Neural cell (in vitro differentiated cells): ENCODE results near the gene ITGA1. TPM values are rescaled to one million over a fixed set of nuclear protein-coding genes. Genes with fewer than 3 reads are reported as not detected.

Experiments used
- H2AFZ ChIP-seq: fragments of 200-600, 300-800 bp; sonication (generic), shearing (Covaris generic); 2 replicates; pipeline ENCODE4 v1.6.0; 2014; ENCODE audit warnings: low read depth, mild to moderate bottlenecking, antibody characterized with exemption, low read length, moderate library complexity
- H3F3A ChIP-seq: fragments of 200-600 bp; shearing (Covaris generic); 2 replicates; pipeline ENCODE4 v1.6.1; 2016; ENCODE audit warnings: mild to moderate bottlenecking, moderate library complexity, mixed read lengths, antibody characterized with exemption, low read length; ENCODE audit not compliant: insufficient read depth, poor library complexity, severe bottlenecking
- H3K27ac ChIP-seq: fragments of 200-600, 300-800 bp; sonication (generic), shearing (Covaris generic); 2 replicates; pipeline ENCODE4 v1.5.1; 2014; ENCODE audit warnings: mild to moderate bottlenecking, low read length, moderate library complexity
- H3K27me3 ChIP-seq: fragments of 300-800, 200-600 bp; sonication (generic), shearing (Covaris generic); 2 replicates; pipeline ENCODE4 v1.6.0; 2014; ENCODE audit warnings: mild to moderate bottlenecking, low read depth, low read length, moderate library complexity; ENCODE audit not compliant: insufficient read depth
- H3K36me3 ChIP-seq: fragments of 300-800, 200-600 bp; sonication (generic), shearing (Covaris generic); 2 replicates; pipeline ENCODE4 v1.5.1; 2014; ENCODE audit warnings: mild to moderate bottlenecking, antibody characterized with exemption, low read length, moderate library complexity; ENCODE audit not compliant: insufficient read depth
- H3K4me2 ChIP-seq: fragments of 300-800, 200-600 bp; sonication (generic), shearing (Covaris generic); 2 replicates; pipeline ENCODE4 v1.6.0; 2014; ENCODE audit warnings: mild to moderate bottlenecking, low read length
- H3K4me3 ChIP-seq: fragments of 300-800, 200-600 bp; sonication (generic), shearing (Covaris generic); 2 replicates; pipeline ENCODE4 v1.5.1; 2014; ENCODE audit warnings: mild to moderate bottlenecking, low read length, moderate library complexity
- H3K79me2 ChIP-seq: fragments of 200-600 bp; shearing (Covaris generic); replicated peaks from 2 replicates; pipeline ENCODE4 v1.6.0; 2014; ENCODE audit warnings: mild to moderate bottlenecking, low read length, moderate library complexity; ENCODE audit not compliant: insufficient read depth
- H3K9ac ChIP-seq: fragments of 300-800, 200-600 bp; sonication (generic), shearing (Covaris generic); 2 replicates; pipeline ENCODE4 v1.6.1; 2016; ENCODE audit warnings: mild to moderate bottlenecking, low read length, mixed read lengths
- H3K9me2 ChIP-seq: fragments of 200-600 bp; shearing (Covaris generic); 2 replicates; pipeline ENCODE4 v1.6.1; 2016; ENCODE audit warnings: mild to moderate bottlenecking, low read length, mixed read lengths; ENCODE audit not compliant: insufficient read depth
- H3K9me3 ChIP-seq: fragments of 200-600, 300-800 bp; sonication (generic), shearing (Covaris generic); 2 replicates; pipeline ENCODE4 v1.6.1; 2016; ENCODE audit warnings: mild to moderate bottlenecking, mixed run types, low read length, moderate library complexity, mixed read lengths
- H4K20me1 ChIP-seq: fragments of 200-600 bp; shearing (Covaris generic); 2 replicates; pipeline ENCODE4 v1.6.1; 2016; ENCODE audit warnings: mild to moderate bottlenecking, mixed run types; ENCODE audit not compliant: insufficient read depth
- EP300 ChIP-seq: fragments of 450-650 bp; conservative IDR thresholded peaks from 2 replicates; pipeline ENCODE4 v1.6.1; 2014; ENCODE audit warnings: antibody characterized with exemption, mild to moderate bottlenecking, moderate library complexity; ENCODE audit not compliant: poor library complexity, severe bottlenecking
- EZH2 ChIP-seq: fragments of 200-600, 300-800 bp; shearing (Covaris generic), sonication (generic); IDR thresholded peaks from 2 replicates; pipeline ENCODE4 v1.6.1; 2014; ENCODE audit warnings: antibody characterized with exemption, low read length, borderline replicate concordance, mild to moderate bottlenecking; ENCODE audit not compliant: insufficient read depth, poor library complexity, severe bottlenecking
- MXI1 ChIP-seq: fragments of 450-650 bp; conservative IDR thresholded peaks from 2 replicates; pipeline ENCODE4 v1.6.1; 2014; ENCODE audit warnings: antibody characterized with exemption, mild to moderate bottlenecking; ENCODE audit not compliant: poor library complexity, severe bottlenecking
- POLR2AphosphoS5 ChIP-seq: IDR thresholded peaks from 2 replicates; pipeline ENCODE4 v1.6.1; 2012
- RAD21 ChIP-seq: fragments of 450-650 bp; conservative IDR thresholded peaks from 2 replicates; pipeline ENCODE4 v1.6.1; 2014; ENCODE audit warnings: antibody characterized with exemption, mild to moderate bottlenecking, moderate library complexity
- SMC3 ChIP-seq: fragments of 450-650 bp; conservative IDR thresholded peaks from 2 replicates; pipeline ENCODE4 v1.6.1; 2014; ENCODE audit warnings: antibody characterized with exemption, mild to moderate bottlenecking, moderate library complexity; ENCODE audit not compliant: poor library complexity
- TAF1 ChIP-seq: IDR thresholded peaks from 2 replicates; pipeline ENCODE4 v1.6.1; 2012; ENCODE audit warnings: low read depth
- polyA plus RNA-seq: library from polyadenylated mRNA; depleted of rRNA; stranded (reverse); fragments of >200 nt; gene quantifications from 2 replicates; pipeline ENCODE4 v1.2.3, GENCODE V29; 2014
- TF ChIP-seq, protein P1 (sequence below): fragments of 450-650 bp; IDR thresholded peaks from 2 replicates; pipeline ENCODE4 v1.5.1; 2014; ENCODE audit warnings: antibody characterized with exemption, mild to moderate bottlenecking, moderate library complexity; ENCODE audit not compliant: poor library complexity, severe bottlenecking
- TF ChIP-seq, protein P2 (sequence below): IDR thresholded peaks from 2 replicates; pipeline ENCODE4 v1.6.1; 2012; ENCODE audit warnings: borderline replicate concordance

The ITGA1 gene
- polyA plus RNA-seq, 1 donor from 2014 or later = 0.15 TPM

DNA sequence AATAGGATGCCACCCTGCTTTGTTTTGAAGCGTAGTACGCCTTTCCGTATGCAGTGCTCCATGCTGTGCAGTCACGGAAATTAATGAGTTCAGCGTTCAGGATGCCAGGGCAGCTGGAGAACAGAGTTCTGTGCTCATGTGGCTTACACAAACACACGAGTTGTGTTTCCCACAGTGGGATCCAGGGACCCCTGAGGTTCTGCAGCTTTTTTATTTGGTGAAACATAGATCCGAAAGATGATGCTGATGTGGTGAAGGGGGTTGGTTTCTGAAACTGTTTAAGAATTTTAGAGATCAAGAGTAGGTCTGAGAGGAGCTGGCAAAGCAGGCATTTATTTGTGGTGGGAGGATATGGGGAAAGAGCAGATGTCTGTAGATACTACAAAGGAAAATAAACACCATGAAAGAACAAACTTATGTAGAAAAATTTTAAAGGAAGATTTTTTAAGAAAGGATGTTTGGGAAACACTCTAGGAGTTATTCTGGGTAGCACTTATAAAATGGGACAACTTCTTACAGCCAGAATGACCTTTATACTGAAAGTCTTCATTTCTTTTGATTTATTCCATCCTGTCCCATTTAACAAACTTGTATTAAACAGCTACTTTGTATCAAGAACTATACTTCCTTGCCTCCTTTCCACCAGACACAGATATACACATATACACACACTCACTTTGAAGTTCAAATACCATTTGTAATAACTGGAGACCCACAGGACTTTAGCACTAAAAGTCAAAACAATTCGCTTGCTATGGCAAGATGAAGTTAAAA, 52.7 kb downstream of the ITGA1 start:
- Histone ChIP-seq H3K27ac (no peak overlapping the region), H2AFZ (no peak overlapping the region)

DNA sequence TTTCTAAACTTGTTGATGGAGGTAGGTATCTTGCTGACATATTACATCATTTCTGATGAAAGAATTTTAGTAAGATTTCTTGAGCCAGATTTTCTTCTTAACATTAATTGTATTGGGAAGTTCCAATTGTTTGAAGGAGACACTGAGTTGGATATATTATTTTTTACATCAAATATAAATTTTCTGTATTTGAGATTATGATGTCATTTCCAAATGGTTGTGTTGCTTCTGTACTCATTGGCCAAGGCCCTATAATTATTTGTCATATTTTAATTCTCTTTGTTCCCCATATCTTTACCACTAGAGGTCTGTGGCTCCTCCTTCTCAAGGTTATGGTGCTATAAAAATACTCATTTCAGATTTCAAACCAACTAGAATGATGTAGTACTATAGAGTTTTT, 53.4 kb downstream of the ITGA1 start:
- Histone ChIP-seq H3K27ac (no peak overlapping the region), H3K36me3 (no peaks in the 10 kb centered on the region), H3F3A (no peaks in the 10 kb centered on the region), H3K9me3 (no peaks in the 10 kb centered on the region), H3K4me2 (no peak overlapping the region), H4K20me1 (no peaks in the 10 kb centered on the region), H3K79me2 (no peaks in the 10 kb centered on the region), H3K4me3 (no peak overlapping the region), H3K27me3 (no peaks in the 10 kb centered on the region), H3K9ac (no peak overlapping the region), H2AFZ (no peak overlapping the region), H3K9me2 (no peaks in the 10 kb centered on the region)
- TF ChIP-seq EZH2 (no peak), RAD21 (no peak), SMC3 (no peak)

More for the DNA sequence above, 52.7 kb downstream of the ITGA1 start:
- H4K20me1 ChIP-seq = no peaks in the 10 kb centered on the region
- no peak overlapping the region for H3K9ac ChIP-seq
- H3K27me3 ChIP-seq = no peaks in the 10 kb centered on the region
- no peaks in the 10 kb centered on the region for H3K79me2 ChIP-seq
- H3K9me3 ChIP-seq = no peaks in the 10 kb centered on the region
- no peaks in the 10 kb centered on the region for H3K9me2 ChIP-seq
- H3K4me3 ChIP-seq = no peak overlapping the region
- H3F3A ChIP-seq = no peaks in the 10 kb centered on the region
- H3K4me2 ChIP-seq = no peak overlapping the region
- TF ChIP-seq POLR2AphosphoS5 (no peak), SMC3 (no peak), EP300 (no peak), TAF1 (no peak), EZH2 (no peak), MXI1 (no peak), RAD21 (no peak)
- TF ChIP-seq, protein P1, sequence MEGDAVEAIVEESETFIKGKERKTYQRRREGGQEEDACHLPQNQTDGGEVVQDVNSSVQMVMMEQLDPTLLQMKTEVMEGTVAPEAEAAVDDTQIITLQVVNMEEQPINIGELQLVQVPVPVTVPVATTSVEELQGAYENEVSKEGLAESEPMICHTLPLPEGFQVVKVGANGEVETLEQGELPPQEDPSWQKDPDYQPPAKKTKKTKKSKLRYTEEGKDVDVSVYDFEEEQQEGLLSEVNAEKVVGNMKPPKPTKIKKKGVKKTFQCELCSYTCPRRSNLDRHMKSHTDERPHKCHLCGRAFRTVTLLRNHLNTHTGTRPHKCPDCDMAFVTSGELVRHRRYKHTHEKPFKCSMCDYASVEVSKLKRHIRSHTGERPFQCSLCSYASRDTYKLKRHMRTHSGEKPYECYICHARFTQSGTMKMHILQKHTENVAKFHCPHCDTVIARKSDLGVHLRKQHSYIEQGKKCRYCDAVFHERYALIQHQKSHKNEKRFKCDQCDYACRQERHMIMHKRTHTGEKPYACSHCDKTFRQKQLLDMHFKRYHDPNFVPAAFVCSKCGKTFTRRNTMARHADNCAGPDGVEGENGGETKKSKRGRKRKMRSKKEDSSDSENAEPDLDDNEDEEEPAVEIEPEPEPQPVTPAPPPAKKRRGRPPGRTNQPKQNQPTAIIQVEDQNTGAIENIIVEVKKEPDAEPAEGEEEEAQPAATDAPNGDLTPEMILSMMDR = no peak
- TF ChIP-seq, protein P2, sequence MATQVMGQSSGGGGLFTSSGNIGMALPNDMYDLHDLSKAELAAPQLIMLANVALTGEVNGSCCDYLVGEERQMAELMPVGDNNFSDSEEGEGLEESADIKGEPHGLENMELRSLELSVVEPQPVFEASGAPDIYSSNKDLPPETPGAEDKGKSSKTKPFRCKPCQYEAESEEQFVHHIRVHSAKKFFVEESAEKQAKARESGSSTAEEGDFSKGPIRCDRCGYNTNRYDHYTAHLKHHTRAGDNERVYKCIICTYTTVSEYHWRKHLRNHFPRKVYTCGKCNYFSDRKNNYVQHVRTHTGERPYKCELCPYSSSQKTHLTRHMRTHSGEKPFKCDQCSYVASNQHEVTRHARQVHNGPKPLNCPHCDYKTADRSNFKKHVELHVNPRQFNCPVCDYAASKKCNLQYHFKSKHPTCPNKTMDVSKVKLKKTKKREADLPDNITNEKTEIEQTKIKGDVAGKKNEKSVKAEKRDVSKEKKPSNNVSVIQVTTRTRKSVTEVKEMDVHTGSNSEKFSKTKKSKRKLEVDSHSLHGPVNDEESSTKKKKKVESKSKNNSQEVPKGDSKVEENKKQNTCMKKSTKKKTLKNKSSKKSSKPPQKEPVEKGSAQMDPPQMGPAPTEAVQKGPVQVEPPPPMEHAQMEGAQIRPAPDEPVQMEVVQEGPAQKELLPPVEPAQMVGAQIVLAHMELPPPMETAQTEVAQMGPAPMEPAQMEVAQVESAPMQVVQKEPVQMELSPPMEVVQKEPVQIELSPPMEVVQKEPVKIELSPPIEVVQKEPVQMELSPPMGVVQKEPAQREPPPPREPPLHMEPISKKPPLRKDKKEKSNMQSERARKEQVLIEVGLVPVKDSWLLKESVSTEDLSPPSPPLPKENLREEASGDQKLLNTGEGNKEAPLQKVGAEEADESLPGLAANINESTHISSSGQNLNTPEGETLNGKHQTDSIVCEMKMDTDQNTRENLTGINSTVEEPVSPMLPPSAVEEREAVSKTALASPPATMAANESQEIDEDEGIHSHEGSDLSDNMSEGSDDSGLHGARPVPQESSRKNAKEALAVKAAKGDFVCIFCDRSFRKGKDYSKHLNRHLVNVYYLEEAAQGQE = no peak
- no peaks in the 10 kb centered on the region for H3K36me3 ChIP-seq
